B cell (primary cell): ENCODE data around the gene HNRNPH2. TPM values are rescaled to one million over a fixed set of nuclear protein-coding genes. Genes with fewer than 3 reads are reported as not detected.

Source experiments
- ATAC-seq: fragments of 200-7000 bp; cut with Tn5 transposase; one replicate; pipeline ENCODE4 v1.10.0; 2021; ENCODE audit warnings: low read depth, mild to moderate bottlenecking, moderate number of reproducible peaks, moderate library complexity
- CTCF ChIA-PET: fragments of 350-600 bp; sonication (Branson Sonifier 250); formaldehyde crosslinking; loops from one replicate; lab custom pipeline; 2021; ENCODE audit warnings: antibody characterized with exemption, inconsistent platforms; lab: Charles Lee
- POLR2A ChIA-PET: fragments of 350-600 bp; sonication (Branson Sonifier 250); formaldehyde crosslinking; loops from one replicate; lab custom pipeline; 2021; ENCODE audit warnings: antibody characterized with exemption; lab: Charles Lee
- DNase-seq: peaks from one replicate; pipeline ENCODE4 v3.0.0; 2013
- H2AFZ ChIP-seq: 2 replicates; pipeline ENCODE4 v1.6.1; 2012; ENCODE audit warnings: mild to moderate bottlenecking, low read depth, low read length; ENCODE audit not compliant: insufficient read depth, poor library complexity, severe bottlenecking
- H3K27ac ChIP-seq, 2 donors: 1 replicate in 1 of 2; 2 replicates in 1 of 2; pipeline ENCODE4 v1.5.1; 2012 to 2013; ENCODE audit warnings: low read length in 2 of 2, mild to moderate bottlenecking in 2 of 2, moderate library complexity in 1 of 2
- H3K27me3 ChIP-seq, 4 experiments: fragments of 200-600 bp in 1 of 4; sonication (generic) in 1 of 4; replicated peaks in 1 of 4; 1 replicate in 2 of 4; 2 replicates in 2 of 4; pipeline versions ENCODE4 v1.6.1 to v1.7.0; 2013 to 2016; ENCODE audit warnings: low read length in 3 of 4, mild to moderate bottlenecking in 2 of 4, mixed read lengths in 1 of 4, moderate library complexity in 1 of 4; ENCODE audit not compliant: insufficient read depth in 4 of 4, control insufficient read depth in 3 of 4; ENCODE audit errors: control extremely low read depth in 1 of 4
- H3K36me3 ChIP-seq, 2 experiments: replicated peaks in 1 of 2; 1 replicate in 1 of 2; 2 replicates in 1 of 2; pipeline versions ENCODE4 v1.6.1 to v1.7.1; 2013; ENCODE audit warnings: low read length in 1 of 2; ENCODE audit not compliant: insufficient read depth in 2 of 2, control insufficient read depth in 1 of 2; ENCODE audit errors: control extremely low read depth in 1 of 2, extremely low read depth in 1 of 2
- H3K4me1 ChIP-seq, 2 donors: fragments of 200-600 bp in 1 of 2; sonication (generic) in 1 of 2; 1 replicate in 1 of 2; 2 replicates in 1 of 2; pipeline versions ENCODE4 v1.5.1 to v1.6.1; 2013 to 2017; ENCODE audit warnings: low read length in 2 of 2; ENCODE audit not compliant: control insufficient read depth in 2 of 2, insufficient read depth in 2 of 2
- H3K4me2 ChIP-seq: replicated peaks from 2 replicates; pipeline ENCODE3; 2012; ENCODE audit warnings: mild to moderate bottlenecking, low read depth, low read length; ENCODE audit not compliant: poor library complexity, severe bottlenecking
- H3K4me3 ChIP-seq, 5 experiments: fragments of 200-600 bp in 1 of 5; sonication (generic) in 1 of 5; 1 replicate in 3 of 5; 2 replicates in 2 of 5; pipeline versions ENCODE4 v1.5.1 to v1.7.0; 2011 to 2016; ENCODE audit warnings: low read length in 4 of 5, mild to moderate bottlenecking in 4 of 5, low read depth in 2 of 5, control low read depth in 1 of 5, moderate library complexity in 1 of 5; ENCODE audit not compliant: insufficient read depth in 1 of 5; ENCODE audit errors: control extremely low read depth in 1 of 5, extremely low read depth in 1 of 5
- H3K79me2 ChIP-seq: fragments of 200-600 bp; sonication (generic); one replicate; pipeline ENCODE4 v1.6.0; 2016; ENCODE audit warnings: low read length; ENCODE audit not compliant: control insufficient read depth, insufficient read depth
- H3K9ac ChIP-seq: fragments of 200-600 bp; sonication (generic); 2 replicates; pipeline ENCODE4 v1.6.1; 2017; ENCODE audit warnings: mild to moderate bottlenecking, low read length, moderate library complexity
- H3K9me3 ChIP-seq, 3 donors: one replicate each; pipeline versions ENCODE4 v1.6.1 to v1.7.1; 2013; ENCODE audit warnings: low read length in 2 of 3; ENCODE audit not compliant: control insufficient read depth in 2 of 3, insufficient read depth in 1 of 3; ENCODE audit errors: control extremely low read depth in 1 of 3
- H4K20me1 ChIP-seq: 2 replicates; pipeline ENCODE4 v1.6.0; 2012; ENCODE audit warnings: mild to moderate bottlenecking, low read length; ENCODE audit not compliant: insufficient read depth, control insufficient read depth, poor library complexity, severe bottlenecking
- H3K27ac Mint-ChIP-seq: one replicate; pipeline ENCODE4 v1.8.0; 2021; ENCODE audit warnings: mixed read lengths
- H3K27me3 Mint-ChIP-seq: one replicate; pipeline ENCODE4 v1.8.0; 2021; ENCODE audit warnings: mixed read lengths
- H3K4me1 Mint-ChIP-seq: one replicate; pipeline ENCODE4 v1.8.0; 2021; ENCODE audit warnings: mixed read lengths
- H3K4me3 Mint-ChIP-seq: one replicate; pipeline ENCODE4 v1.8.0; 2021; ENCODE audit warnings: mixed read lengths
- H3K9me3 Mint-ChIP-seq: one replicate; pipeline ENCODE4 v1.8.0; 2022; ENCODE audit warnings: mixed read lengths; ENCODE audit not compliant: insufficient read depth
- CTCF ChIP-seq: fragments of 200-600 bp; IDR thresholded peaks from one replicate; pipeline ENCODE4 v1.8.0; 2022; ENCODE audit warnings: antibody characterized with exemption, mild to moderate bottlenecking
- EZH2 ChIP-seq: IDR thresholded peaks from 2 replicates; pipeline ENCODE4 v1.6.1; 2012; ENCODE audit warnings: borderline replicate concordance, low read depth, mild to moderate bottlenecking, moderate library complexity, low read length; ENCODE audit not compliant: insufficient read depth, poor library complexity, severe bottlenecking
- WGBS: methylation state at CpG from one replicate; pipeline ENCODE4 v1.1.5; 2013; ENCODE audit warnings: missing lambda C conversion rate; ENCODE audit not compliant: insufficient coverage; 5-methylcytosine and 5-hydroxymethylcytosine counted together
- intact Hi-C: fragments of 100-400 bp; cut with micrococcal nuclease; formaldehyde crosslinking; loops from one replicate; pipeline ENCODE4 v1.10.0; 2022
- polyA plus RNA-seq: library from polyadenylated mRNA; depleted of rRNA; stranded (reverse); fragments of >200 nt; gene quantifications from 2 replicates; pipeline ENCODE4 v1.2.3, GENCODE V29; 2012
- total RNA-seq, 2 donors: library from RNA; stranded (reverse); fragments of 120-200 nt in 1 of 2; gene quantifications; 1 replicate in 1 of 2; 2 replicates in 1 of 2; pipeline versions ENCODE4 v1.2.3 to v1.2.4, GENCODE V29; 2013 to 2022

HNRNPH2 gene
- total and polyA plus RNA-seq, 2 donors (not counting 1 experiment from before 2014, with no cell fraction given), result 9.2 to 57.1 TPM

- TF ChIP-seq EZH2 (no peak), CTCF (no peak)
- intact Hi-C loops, result no loop called here
- Mint-ChIP-seq H3K4me1 (peaks cover 47% of the 10 kb centered on the region), H3K27me3 (no peaks in the 10 kb centered on the region), H3K27ac (no peak overlapping the region), H3K4me3 (no peak overlapping the region), H3K9me3 (no peaks in the 10 kb centered on the region)
- ChIA-PET POLR2A (no interaction called here), CTCF (no interaction called here)
- Histone ChIP-seq H3K4me3 (no peak overlapping the region), H3K9me3 (no peaks in the 10 kb centered on the region), H2AFZ (no peak overlapping the region), H3K9ac (no peak overlapping the region), H3K79me2 (peaks cover 28% of the 10 kb centered on the region), H3K4me2 (no peak overlapping the region), H3K36me3 (peaks cover 0 to 12% of the 10 kb centered on the region in 2 experiments), H4K20me1 (no peaks in the 10 kb centered on the region), H3K27ac (no peak overlapping the region), H3K27me3 (no peaks in the 10 kb centered on the region), H3K4me1 (peaks cover 28 to 32% of the 10 kb centered on the region in 2 donors)
- ATAC-seq (no peak), DNase-seq (no peak)
- WGBS, result no CpG with 5 or more reads among the region's 3 CpGs
Observed at GRCh38 chrX:101388604-101389003, 19.4 kb upstream of the HNRNPH2 start.

- Mint-ChIP-seq H3K27me3 (no peaks in the 10 kb centered on the region), H3K4me1 (peaks cover 41% of the 10 kb centered on the region), H3K9me3 (no peaks in the 10 kb centered on the region), H3K4me3 (peak within 1 kb of the TSS; percentile 95), H3K27ac (peak within 1 kb of the TSS; percentile 95)
- peak within 1 kb of the TSS; percentile 70 for H3K4me2 ChIP-seq
- H3K79me2 ChIP-seq, result peaks cover 5% of the 10 kb centered on the region
- TF ChIP-seq CTCF, result peak; percentile 68
- TF ChIP-seq EZH2, result no peak
- POLR2A ChIA-PET, result interaction anchor here (0.5 to 2.0 kb wide), 7 partner anchors 9 to 541 kb away, joined by 3 to 7 read pairs (median 4); partner anchors contain the start of genes GLA, HNRNPH2, TIMM8A and ZMAT1
- ATAC-seq, result peak; percentile 82
- WGBS, result 0% methylated on average over 15 of the region's 47 CpGs
- H3K4me3 ChIP-seq, result peak within 1 kb of the TSS; percentile 47 to 72 (median 58)
- H3K27me3 ChIP-seq, result no peaks in the 10 kb centered on the region
- peak within 1 kb of the TSS; percentile 69 for H3K9ac ChIP-seq
- H3K9me3 ChIP-seq, result no peaks in the 10 kb centered on the region
- peaks cover 22 to 26% of the 10 kb centered on the region in 2 donors for H3K4me1 ChIP-seq
- H3K27ac ChIP-seq, result peak within 1 kb of the TSS; percentile 62 to 85
- peak; percentile 89 for DNase-seq
- CTCF ChIA-PET, result interaction anchor here (0.8 to 2.3 kb wide), 11 partner anchors 10 to 44 kb away, joined by 3 to 16 read pairs (median 5); partner anchors contain the start of gene TIMM8A
- H3K36me3 ChIP-seq, result peaks cover 0 to 14% of the 10 kb centered on the region in 2 experiments
- H4K20me1 ChIP-seq, result no peaks in the 10 kb centered on the region
- peak within 1 kb of the TSS; percentile 68 for H2AFZ ChIP-seq
- intact Hi-C loops, result loop anchor here (1.0 to 2.0 kb wide), 3 partner anchors 17 to 43 kb away; partner anchors contain the start of genes HNRNPH2 and TIMM8A
Observed at GRCh38 chrX:101390664-101391525, 17.1 kb upstream of the HNRNPH2 start, which contains the start of gene RPL36A. RPL36A (plus strand) TSS chrX:101391011; CDS start chrX:101391044, 33 bp downstream.
